ENCODE measurements around the gene SPPL2B. TPM values are rescaled to one million over a fixed set of nuclear protein-coding genes. Genes with fewer than 3 reads are reported as not detected.

The SPPL2B gene
- total and polyA plus RNA-seq, 4 donors, result 9.5 to 34.6 (median 21.4) TPM

GRCh38 chr19:2290441-2291184, 37.9 kb upstream of the SPPL2B start (continued):
- TF ChIP-seq EGR1 (IDR thresholded peaks at IDR 0.05; ENCODE audit: low read depth in 2 of 2), result no peak
- no peak for TF ChIP-seq GABPA (IDR thresholded peaks at IDR 0.05 in 1 of 2, conservative IDR thresholded peaks at IDR 0.05 in 1 of 2)
- no peak for TF ChIP-seq TAF1 (conservative IDR thresholded peaks at IDR 0.05)
- no peak for TF ChIP-seq CTCF (IDR thresholded peaks at IDR 0.05; ENCODE audit: low read depth, low read length, missing input control)

- no peak for DNase-seq (ENCODE audit: low spot score)
- Histone ChIP-seq H3K36me3 (ENCODE audit: control insufficient read depth in 4 of 4, insufficient read depth in 3 of 4, low read depth in 1 of 4, low read length in 3 of 4) (no peaks in the 10 kb centered on the region), H3K27me3 (ENCODE audit: control insufficient read depth in 4 of 4, insufficient read depth in 4 of 4, low read length in 3 of 4) (peaks cover 0 to 3% (median 0%) of the 10 kb centered on the region in 4 donors), H3K4me3 (ENCODE audit: low read depth in 1 of 3, low read length in 3 of 3) (peak overlapping the region in 1 of 3 donors; percentile 42), H3K9ac (ENCODE audit: low read depth in 1 of 2, low read length in 2 of 2) (no peak overlapping the region), H3K27ac (ENCODE audit: low read depth in 1 of 2, low read length in 2 of 2) (no peak overlapping the region), H3K9me3 (ENCODE audit: control insufficient read depth in 4 of 4, low read length in 3 of 4) (no peaks in the 10 kb centered on the region), H3K4me1 (ENCODE audit: control insufficient read depth in 4 of 4, insufficient read depth in 4 of 4, low read length in 3 of 4) (peaks cover 0 to 20% (median 11%) of the 10 kb centered on the region in 4 donors)
- 12% methylated on average over 67 of the region's 67 CpGs for WGBS
- TF ChIP-seq TAF1 (conservative IDR thresholded peaks at IDR 0.05), result no peak
- TF ChIP-seq EGR1 (IDR thresholded peaks at IDR 0.05; ENCODE audit: low read depth in 2 of 2), result no peak
- no peak for TF ChIP-seq RXRA (IDR thresholded peaks at IDR 0.05)
- no peak for TF ChIP-seq SP1 (IDR thresholded peaks at IDR 0.05)
- no peak for TF ChIP-seq JUND (IDR thresholded peaks at IDR 0.05)
- no peak for TF ChIP-seq CTCF (IDR thresholded peaks at IDR 0.05; ENCODE audit: low read depth, low read length, missing input control)
- TF ChIP-seq HNF4A (conservative IDR thresholded peaks at IDR 0.05), result no peak
- no peak for TF ChIP-seq FOXA1 (IDR thresholded peaks at IDR 0.05)
Measured at GRCh38 chr19:2291185-2291751, 37.2 kb upstream of the SPPL2B start.

GRCh38 chr19:2294687-2295335, 33.7 kb upstream of the SPPL2B start:
- 35% methylated on average over 26 of the region's 26 CpGs for WGBS
- no peak overlapping the region for H3K27ac ChIP-seq (ENCODE audit: low read depth in 1 of 2, low read length in 2 of 2)
- H3K27me3 ChIP-seq (ENCODE audit: control insufficient read depth in 4 of 4, insufficient read depth in 4 of 4, low read length in 3 of 4), result peaks cover 0 to 3% (median 0%) of the 10 kb centered on the region in 4 donors
- H3K9ac ChIP-seq (ENCODE audit: low read depth in 1 of 2, low read length in 2 of 2), result no peak overlapping the region
- TF ChIP-seq RXRA (IDR thresholded peaks at IDR 0.05) (no peak), GABPA (IDR thresholded peaks at IDR 0.05 in 1 of 2, conservative IDR thresholded peaks at IDR 0.05 in 1 of 2) (no peak), ATF3 (IDR thresholded peaks at IDR 0.05) (no peak), FOXA1 (IDR thresholded peaks at IDR 0.05) (no peak), REST (IDR thresholded peaks at IDR 0.05) (no peak), YY1 (IDR thresholded peaks at IDR 0.05) (no peak)
- no peak for DNase-seq (ENCODE audit: low spot score)
- H3K36me3 ChIP-seq (ENCODE audit: control insufficient read depth in 4 of 4, insufficient read depth in 3 of 4, low read depth in 1 of 4, low read length in 3 of 4), result no peaks in the 10 kb centered on the region
- H3K9me3 ChIP-seq (ENCODE audit: control insufficient read depth in 4 of 4, low read length in 3 of 4), result no peaks in the 10 kb centered on the region
- no peak overlapping the region for H3K4me3 ChIP-seq (ENCODE audit: low read depth in 1 of 3, low read length in 3 of 3)
- peaks cover 0 to 20% (median 11%) of the 10 kb centered on the region in 4 donors for H3K4me1 ChIP-seq (ENCODE audit: control insufficient read depth in 4 of 4, insufficient read depth in 4 of 4, low read length in 3 of 4)

Data from liver (tissue), 9 donors.